Measurements from ENCODE around the gene PLCL1.

DNA sequence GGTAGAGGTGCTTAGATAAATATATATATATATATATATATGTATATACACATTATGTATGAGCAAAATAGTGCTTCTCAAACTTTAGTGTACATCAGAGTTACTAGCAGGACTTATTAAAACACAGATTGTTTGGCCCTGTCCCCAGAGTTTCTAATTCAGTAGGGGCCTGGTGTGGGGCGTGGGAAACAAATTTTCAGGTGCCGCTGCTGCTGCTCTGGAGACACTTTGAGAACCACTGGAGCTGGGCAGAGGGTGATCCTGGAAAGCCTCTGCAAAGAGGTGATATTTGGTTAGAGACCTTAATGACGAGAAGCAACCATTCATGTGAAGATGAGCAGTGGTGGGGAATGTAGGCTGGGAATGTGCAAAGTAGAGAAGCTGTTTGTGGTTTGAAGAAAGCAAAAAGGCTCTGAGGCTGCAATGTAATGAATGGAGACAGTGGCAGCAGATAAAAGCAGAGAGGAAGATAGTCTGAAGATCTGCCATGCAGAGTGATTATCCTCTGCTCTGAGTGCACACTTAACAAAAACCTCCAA lies 142.9 kb downstream of the PLCL1 start:
- TF ChIP-seq, protein P1, sequence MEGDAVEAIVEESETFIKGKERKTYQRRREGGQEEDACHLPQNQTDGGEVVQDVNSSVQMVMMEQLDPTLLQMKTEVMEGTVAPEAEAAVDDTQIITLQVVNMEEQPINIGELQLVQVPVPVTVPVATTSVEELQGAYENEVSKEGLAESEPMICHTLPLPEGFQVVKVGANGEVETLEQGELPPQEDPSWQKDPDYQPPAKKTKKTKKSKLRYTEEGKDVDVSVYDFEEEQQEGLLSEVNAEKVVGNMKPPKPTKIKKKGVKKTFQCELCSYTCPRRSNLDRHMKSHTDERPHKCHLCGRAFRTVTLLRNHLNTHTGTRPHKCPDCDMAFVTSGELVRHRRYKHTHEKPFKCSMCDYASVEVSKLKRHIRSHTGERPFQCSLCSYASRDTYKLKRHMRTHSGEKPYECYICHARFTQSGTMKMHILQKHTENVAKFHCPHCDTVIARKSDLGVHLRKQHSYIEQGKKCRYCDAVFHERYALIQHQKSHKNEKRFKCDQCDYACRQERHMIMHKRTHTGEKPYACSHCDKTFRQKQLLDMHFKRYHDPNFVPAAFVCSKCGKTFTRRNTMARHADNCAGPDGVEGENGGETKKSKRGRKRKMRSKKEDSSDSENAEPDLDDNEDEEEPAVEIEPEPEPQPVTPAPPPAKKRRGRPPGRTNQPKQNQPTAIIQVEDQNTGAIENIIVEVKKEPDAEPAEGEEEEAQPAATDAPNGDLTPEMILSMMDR (IDR thresholded peaks at IDR 0.05), result no peak
- TF ChIP-seq POLR2A (IDR thresholded peaks at IDR 0.05), result no peak
- TF ChIP-seq POLR2AphosphoS5 (IDR thresholded peaks at IDR 0.05), result no peak

Data from breast epithelium (tissue), 3 donors.